ENCODE data around the gene ETV2. TPM values are rescaled to one million over a fixed set of nuclear protein-coding genes. Genes with fewer than 3 reads are reported as not detected.

The ETV2 gene
- polyA plus RNA-seq, 2 of the 4 experiments (the other 2 are of a cell fraction) = 0.36 to 1.3 TPM

DNA sequence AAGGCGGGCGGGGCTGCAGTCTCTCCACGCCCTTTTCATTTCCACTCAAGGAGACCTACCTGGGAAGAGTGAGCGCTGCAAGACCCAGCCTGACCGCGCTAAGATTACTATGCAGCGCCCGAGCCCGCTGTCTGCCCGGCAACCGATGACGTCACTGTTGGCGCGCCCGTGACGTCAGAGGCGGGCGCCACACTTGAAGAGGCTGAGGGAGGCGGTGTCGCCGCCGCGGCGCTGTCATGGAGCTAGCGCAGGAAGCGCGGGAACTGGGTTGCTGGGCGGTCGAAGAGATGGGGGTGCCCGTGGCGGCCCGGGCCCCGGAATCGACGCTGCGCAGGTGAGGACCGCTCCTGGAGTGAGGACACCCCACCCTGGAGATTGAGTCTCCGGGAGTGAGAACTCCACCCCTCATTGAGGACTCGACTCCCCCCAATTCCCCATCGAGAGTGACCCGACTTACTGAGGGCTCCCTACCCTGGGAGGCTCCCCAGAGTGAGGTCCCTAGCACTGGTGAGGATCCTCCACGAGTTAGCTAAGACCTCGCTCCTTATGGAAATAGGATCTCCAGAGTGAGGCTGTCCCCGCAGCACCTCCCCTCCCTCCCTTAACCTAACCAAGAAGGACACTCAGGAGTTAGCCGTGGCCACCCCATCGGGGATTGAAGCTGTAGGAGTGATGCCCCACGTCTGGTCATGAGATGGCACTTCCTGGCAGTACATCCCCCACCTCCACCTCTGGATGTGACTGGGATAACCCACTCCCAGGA, 28.8 kb upstream of the ETV2 start, which contains the start of gene HAUS5:
TSS of gene HAUS5 (plus strand) at position 177 of the 763 bp plus-strand sequence. CDS start at position 237, 60 bp downstream.
- ATAC-seq (peak; percentile 92 to 96), FAIRE-seq (peak; percentile 99), DNase-seq (ENCODE audit: low read depth in 1 of 2, low spot score in 1 of 2) (peak; percentile 98 to 99)
- Histone ChIP-seq H3K4me2 (peak within 1 kb of the TSS; percentile 92), H3K4me1 (peaks cover 9% of the 10 kb centered on the region; the same call in 2 of the 3 replicates), H3K9me3 (peaks cover 11% of the 10 kb centered on the region), H3K27ac (peak within 1 kb of the TSS; percentile 72 to 87), H3K4me3 (peak within 1 kb of the TSS; percentile 75)
- ChIA-PET POLR2A (interaction anchor here (0.7 to 1.8 kb wide), 9 partner anchors 10 to 128 kb away, joined by 3 to 9 read pairs (median 3); partner anchors contain the start of gene COX6B1), CTCF (interaction anchor here (0.6 to 9.4 kb wide), 18 partner anchors 9 to 520 kb away, joined by 3 to 55 read pairs (median 4); no protein-coding TSS in a partner anchor)
- 1% methylated on average over 47 of the region's 47 CpGs for WGBS (ENCODE audit: missing lambda C conversion rate)
- TF ChIP-seq KDM5A (IDR thresholded peaks at IDR 0.05) = peak; percentile 78
- TF ChIP-seq ZC3H11A (IDR thresholded peaks at IDR 0.05) = no peak
- TF ChIP-seq, protein P1, sequence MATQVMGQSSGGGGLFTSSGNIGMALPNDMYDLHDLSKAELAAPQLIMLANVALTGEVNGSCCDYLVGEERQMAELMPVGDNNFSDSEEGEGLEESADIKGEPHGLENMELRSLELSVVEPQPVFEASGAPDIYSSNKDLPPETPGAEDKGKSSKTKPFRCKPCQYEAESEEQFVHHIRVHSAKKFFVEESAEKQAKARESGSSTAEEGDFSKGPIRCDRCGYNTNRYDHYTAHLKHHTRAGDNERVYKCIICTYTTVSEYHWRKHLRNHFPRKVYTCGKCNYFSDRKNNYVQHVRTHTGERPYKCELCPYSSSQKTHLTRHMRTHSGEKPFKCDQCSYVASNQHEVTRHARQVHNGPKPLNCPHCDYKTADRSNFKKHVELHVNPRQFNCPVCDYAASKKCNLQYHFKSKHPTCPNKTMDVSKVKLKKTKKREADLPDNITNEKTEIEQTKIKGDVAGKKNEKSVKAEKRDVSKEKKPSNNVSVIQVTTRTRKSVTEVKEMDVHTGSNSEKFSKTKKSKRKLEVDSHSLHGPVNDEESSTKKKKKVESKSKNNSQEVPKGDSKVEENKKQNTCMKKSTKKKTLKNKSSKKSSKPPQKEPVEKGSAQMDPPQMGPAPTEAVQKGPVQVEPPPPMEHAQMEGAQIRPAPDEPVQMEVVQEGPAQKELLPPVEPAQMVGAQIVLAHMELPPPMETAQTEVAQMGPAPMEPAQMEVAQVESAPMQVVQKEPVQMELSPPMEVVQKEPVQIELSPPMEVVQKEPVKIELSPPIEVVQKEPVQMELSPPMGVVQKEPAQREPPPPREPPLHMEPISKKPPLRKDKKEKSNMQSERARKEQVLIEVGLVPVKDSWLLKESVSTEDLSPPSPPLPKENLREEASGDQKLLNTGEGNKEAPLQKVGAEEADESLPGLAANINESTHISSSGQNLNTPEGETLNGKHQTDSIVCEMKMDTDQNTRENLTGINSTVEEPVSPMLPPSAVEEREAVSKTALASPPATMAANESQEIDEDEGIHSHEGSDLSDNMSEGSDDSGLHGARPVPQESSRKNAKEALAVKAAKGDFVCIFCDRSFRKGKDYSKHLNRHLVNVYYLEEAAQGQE (IDR thresholded peaks at IDR 0.05) = peak; percentile 32; the same call in 1 of the 2 replicates
- TF ChIP-seq, protein P2, sequence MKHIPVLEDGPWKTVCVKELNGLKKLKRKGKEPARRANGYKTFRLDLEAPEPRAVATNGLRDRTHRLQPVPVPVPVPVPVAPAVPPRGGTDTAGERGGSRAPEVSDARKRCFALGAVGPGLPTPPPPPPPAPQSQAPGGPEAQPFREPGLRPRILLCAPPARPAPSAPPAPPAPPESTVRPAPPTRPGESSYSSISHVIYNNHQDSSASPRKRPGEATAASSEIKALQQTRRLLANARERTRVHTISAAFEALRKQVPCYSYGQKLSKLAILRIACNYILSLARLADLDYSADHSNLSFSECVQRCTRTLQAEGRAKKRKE (CRISPR knock-in tag; IDR thresholded peaks at IDR 0.05; ENCODE audit: low read depth) = no peak
- TF ChIP-seq POLR2A (IDR thresholded peaks at IDR 0.05; ENCODE audit: low read length) = peak; percentile 84
- TF ChIP-seq HOXB5 (CRISPR knock-in tag; IDR thresholded peaks at IDR 0.05) = peak; percentile 56; the same call in 1 of the 2 replicates
- peak; percentile 100 for TF ChIP-seq RFX5 (IDR thresholded peaks at IDR 0.05)
- TF ChIP-seq JUN (IDR thresholded peaks at IDR 0.05) = peak in 1 of 2 experiments; percentile 86; a peak in 3 of 5 replicates
- TF ChIP-seq NFE2L2 (conservative IDR thresholded peaks at IDR 0.05; ENCODE audit: low read length) = no peak; the same call in 1 of the 2 replicates
- TF ChIP-seq, protein P3, sequence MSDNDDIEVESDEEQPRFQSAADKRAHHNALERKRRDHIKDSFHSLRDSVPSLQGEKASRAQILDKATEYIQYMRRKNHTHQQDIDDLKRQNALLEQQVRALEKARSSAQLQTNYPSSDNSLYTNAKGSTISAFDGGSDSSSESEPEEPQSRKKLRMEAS (IDR thresholded peaks at IDR 0.05) = peak; percentile 97
- no peak for TF ChIP-seq EP300 (IDR thresholded peaks at IDR 0.05)
- TF ChIP-seq TFCP2L1 (CRISPR knock-in tag; IDR thresholded peaks at IDR 0.05) = peak; percentile 78; the same call in 1 of the 2 replicates
- TF ChIP-seq RAD21 (conservative IDR thresholded peaks at IDR 0.05 in 1 of 2, IDR thresholded peaks at IDR 0.05 in 1 of 2) = no peak; a peak in 1 of 5 replicates
- TF ChIP-seq MYC (IDR thresholded peaks at IDR 0.05; ENCODE audit: borderline replicate concordance, low read length) = peak; percentile 22; the same call in 1 of the 2 replicates
- TF ChIP-seq SMC3 (IDR thresholded peaks at IDR 0.05) = 0 out of 3 replicates have a peak, but pooled peaks have one; percentile 5
- TF ChIP-seq FOSL2 (IDR thresholded peaks at IDR 0.05) = no peak
- peak; percentile 99 for TF ChIP-seq FOSL2 (CRISPR knock-in tag; IDR thresholded peaks at IDR 0.05)
- TF ChIP-seq, protein P4, sequence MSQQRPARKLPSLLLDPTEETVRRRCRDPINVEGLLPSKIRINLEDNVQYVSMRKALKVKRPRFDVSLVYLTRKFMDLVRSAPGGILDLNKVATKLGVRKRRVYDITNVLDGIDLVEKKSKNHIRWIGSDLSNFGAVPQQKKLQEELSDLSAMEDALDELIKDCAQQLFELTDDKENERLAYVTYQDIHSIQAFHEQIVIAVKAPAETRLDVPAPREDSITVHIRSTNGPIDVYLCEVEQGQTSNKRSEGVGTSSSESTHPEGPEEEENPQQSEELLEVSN (IDR thresholded peaks at IDR 0.05; ENCODE audit: borderline replicate concordance, low read depth) = peak; percentile 98
- no peak; the same call in 1 of the 2 replicates for TF ChIP-seq MAZ (IDR thresholded peaks at IDR 0.05; ENCODE audit: borderline replicate concordance, low read depth, low read length)
- TF ChIP-seq PHF8 (IDR thresholded peaks at IDR 0.05; ENCODE audit: borderline replicate concordance, low read depth) = peak; percentile 77; the same call in 1 of the 2 replicates

All from A549 (cell line).